Activated gamma-delta T cell treated with Interleukin-2 at 50 U/mL for 16 hours (primary cell): ENCODE measurements around the gene KCNQ2.

Experiments used
- DNase-seq: peaks from one replicate; pipeline ENCODE4 v3.0.0-alpha.2; 2020

The KCNQ2 gene

DNA sequence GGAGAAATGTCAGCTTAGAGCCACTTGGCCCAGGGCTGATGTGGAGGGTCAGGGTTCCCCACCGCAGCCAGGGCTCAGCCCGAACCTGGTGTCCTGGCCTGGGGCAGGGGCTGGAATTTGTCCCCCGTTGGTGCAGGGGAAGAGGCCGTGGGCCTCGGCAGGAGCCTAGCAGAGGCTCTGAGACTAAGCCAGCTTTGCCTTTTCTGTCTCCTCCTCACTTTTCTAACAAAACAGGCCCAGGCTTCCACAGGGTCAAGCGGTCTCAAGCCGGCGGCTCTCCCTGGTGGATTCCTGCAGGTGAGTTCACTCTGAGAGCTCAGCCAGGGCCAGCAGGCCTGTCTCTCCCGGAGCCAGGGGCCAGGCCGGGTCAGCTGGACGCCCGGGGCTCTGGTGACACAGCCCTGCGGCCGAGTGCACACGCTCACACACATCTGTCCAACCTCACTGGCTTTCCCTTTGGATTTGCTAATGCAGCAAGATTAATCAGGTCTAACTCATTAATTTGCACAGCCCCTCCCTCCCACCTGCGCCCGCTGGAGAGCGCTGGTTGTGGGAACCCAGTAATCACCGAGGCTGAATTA is 108.4 kb downstream of the KCNQ2 start:
- DNase-seq, result no peak

DNA sequence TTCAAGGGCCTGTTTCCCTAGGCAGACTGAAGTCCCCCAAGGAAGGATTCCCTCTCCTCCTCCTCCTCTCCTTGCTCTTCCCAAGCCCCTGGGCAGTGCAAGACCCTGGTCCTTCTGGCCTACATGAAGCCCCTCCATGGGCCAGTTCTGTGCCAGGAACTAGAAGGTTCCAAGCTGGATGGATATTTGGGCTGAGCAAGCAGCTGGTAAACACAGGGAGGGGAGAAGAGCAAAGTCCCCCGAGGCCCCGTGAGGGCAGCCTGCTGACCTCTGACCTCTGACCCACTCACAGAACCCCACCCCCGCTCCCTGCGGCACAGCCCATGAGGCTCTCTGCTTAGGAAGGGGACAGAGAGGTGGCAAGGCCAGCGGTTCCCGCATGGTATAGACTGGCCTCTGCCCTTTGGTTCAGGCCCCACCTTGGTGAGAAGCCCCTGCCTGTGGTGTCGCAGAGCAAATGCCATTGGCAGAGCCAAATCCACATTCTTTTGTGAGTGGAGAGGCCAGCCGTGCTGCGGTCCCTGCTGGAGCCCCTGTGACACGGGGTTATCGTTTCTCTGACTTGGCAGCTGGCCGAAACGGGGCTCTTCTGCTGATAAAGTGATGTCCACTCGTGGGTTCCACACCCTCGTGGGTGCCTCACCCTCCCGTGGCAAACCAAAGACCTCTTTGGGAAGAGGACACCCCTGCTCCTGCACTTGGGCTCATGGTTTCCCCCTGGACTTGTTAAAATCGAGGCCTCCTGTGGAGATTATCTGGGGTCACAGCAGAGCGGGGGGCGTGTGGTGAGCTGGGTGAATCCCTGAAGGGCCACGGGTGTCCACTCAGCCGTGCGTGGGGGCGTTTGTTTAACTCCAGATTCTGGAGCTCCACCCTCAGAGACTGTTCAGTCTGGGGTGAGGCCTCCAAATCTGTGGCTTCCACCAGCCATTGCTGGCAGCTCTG is 109.2 kb downstream of the KCNQ2 start:
- no peak for DNase-seq

DNA sequence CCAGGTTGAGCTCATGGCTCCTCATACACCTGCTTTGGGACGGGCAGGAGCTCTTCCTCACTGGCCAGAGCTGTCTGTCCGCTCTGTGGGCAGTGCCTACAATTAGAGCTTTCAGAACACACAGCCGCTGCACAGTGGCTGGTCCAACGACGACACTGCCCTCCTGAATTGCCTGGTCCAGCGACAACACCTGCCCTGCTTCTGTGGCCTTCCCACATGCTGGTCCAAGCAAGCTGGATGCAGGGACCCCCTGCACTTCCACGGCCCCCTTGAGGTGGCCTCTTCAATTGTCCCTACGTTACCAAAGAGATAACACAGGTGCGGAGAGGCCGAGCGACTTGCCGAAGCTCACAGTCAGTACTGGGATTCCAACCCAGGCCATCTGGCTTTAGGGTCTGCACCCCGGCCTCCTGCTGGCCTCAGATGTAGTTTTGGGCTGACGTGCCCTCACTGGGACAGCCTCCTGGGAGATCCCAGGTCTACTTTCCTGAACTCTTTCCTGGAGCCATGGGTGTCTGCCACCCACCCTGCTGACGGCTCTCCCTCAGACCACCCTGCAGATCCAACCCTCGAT is 109.9 kb downstream of the KCNQ2 start:
- DNase-seq, result no peak

DNA sequence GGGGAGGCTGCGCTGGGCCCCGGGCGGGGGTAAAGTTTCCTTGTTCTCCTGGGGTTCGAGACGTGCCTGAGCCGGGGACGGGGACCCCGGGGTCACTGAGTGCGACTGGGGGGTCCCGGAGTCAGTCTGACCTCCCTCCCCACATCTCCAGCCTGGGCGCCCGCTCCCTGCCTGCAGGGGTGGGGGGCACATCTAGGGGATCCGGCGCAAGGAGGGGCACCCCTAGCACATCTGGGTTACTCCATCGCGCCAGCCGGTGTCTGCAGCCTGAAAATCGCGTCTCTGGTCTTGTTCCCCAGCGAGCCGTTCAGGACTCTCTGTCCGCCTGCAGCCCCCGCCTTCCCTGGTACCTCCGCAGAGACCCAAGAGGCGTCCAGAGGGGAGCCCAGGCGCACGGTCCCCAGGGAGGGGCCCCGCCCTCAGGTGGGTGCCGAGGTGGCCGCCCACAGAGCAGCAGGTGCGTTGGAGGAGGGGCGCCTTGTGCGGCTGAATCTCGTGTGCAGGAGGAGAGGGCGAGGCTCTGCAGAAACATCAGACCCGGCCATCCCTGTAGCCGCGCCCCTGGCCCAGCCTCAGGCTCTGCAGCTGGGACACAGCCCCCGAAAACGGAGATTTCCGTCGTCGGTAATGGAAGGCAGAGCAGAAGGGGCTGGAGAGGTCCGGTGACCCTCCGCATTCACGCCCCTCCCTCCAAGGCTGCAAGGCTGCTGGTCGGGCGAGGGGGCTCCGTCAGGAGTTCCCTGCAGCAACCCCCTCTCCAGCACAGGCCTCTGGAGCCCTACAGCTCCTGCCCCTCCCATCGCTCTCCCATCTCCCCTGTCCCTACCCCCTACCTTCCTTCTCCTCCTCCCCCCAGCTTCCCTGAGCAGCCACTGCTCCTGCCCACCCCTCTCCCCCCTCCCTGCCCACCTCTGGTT is 110.7 kb downstream of the KCNQ2 start:
- DNase-seq, result no peak

DNA sequence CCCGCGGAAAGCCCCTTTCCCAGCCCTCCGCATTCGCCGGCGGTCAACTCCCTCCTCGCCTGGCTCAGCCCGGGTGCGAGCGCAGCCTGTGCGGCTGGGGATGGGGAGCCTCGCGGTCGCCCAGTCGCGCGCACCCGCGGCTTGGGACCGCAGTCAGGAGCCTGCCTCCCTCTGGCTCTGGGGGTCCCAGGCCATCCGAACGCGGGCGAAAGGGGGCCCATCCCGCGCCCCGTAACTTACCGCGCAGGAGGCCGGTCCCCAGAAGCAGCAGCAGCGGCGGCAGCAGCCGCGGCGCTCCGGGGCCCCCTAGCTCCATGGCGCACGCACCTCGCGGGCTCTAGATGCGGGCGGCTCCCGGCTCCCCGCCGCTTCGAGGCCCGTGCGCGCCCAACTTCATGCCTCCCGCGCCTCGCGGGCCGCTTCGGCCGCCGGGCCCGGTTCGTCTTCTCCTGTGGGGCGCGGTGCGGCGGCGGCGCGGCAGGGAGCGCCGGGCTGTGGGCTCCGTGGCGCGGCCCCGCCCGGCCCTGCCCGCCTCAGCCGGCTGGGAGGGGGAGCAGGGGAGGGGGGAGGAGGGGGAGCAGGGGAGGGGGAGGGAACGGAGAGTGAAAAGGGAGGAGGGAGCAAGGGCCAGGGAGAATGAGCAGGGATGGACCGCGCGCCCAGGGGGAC is 111.5 kb downstream of the KCNQ2 start, which contains the start of gene CHRNA4:
Gene CHRNA4, minus strand, starts transcription at position 500 of the 669 bp plus-strand sequence. Its CDS starts 184 bp downstream, at position 316.
- no peak for DNase-seq

DNA sequence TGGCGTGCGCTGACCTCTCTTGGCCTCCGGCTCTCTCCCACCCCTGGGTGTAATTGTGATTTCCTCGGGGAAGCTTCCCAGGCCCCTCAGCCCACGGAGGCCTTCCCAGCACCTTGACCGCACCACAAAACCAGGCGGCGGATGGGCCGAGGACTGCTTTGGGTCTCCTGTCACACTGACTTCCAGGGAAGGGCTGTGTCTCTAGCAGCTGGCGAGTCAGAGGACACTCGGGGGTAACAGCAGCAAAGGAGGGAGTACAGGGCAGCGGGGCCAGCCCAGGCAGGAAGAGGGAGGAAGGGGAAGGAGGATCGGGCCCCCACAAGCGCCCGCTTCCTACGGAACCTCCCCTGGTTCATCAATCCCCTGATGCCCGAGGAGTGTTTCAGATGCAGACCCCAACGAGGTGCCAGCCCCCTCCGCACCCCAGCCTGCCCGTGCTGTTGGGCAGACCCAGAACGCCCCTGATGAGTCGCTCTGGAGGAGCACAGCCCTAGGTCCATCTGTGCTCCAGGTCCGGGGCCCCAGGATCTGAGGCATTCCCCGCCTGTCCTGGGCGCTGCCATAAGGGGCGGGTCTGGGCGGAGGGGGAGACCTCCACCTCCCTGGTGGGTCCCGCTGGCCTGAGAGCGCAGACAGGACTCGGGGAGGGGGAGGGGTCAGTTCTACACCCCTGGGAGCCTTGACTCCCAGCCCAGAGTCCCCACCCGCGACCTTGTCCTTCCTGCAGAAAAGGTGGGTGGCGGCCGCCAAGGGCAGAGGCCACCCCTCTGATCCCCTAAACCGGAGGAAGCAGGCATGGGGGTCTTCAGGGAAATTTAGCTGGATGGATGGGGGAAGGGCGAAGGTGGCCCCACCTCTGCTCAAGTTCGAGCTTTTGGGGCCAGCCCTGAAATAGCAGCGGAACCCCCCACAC is 112.3 kb downstream of the KCNQ2 start:
- DNase-seq, result no peak

DNA sequence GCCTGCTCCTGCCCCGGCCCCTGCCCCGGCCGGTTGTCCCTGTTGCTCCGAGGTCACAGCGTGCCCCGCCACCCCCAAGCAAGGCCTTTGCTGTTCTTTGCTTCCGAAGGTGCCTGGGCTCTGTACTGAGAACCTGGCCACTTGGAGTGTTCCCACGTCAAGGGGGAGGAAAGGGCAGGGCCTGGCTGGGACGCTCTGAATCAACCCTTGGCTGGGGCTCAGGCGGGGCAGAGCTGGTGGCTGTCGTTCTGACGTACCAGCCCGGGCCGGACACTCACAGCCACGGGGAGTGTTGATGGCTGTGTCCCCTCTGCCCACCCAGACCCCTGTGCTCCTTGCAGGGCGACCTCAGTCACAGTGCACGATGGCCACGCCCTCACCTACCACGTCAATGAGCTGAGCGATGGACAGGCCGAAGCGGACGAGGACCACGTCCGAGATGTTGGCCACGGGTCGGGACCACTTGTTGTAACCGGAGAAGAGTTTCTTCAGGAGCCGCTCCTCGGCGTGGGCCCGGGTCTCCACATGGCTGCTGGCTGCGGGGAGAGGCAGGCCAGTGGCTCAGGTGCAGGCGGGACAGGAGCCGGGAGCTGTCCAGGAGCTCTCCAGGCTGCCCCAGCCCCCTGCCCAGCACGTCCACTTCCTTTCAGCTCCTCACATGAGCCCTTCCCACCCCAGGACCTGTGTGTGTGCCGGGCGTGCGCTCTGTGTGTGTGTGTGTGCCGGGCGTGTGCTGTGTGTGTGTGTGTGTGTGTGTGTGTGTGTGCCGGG is 113.1 kb downstream of the KCNQ2 start:
- no peak for DNase-seq

DNA sequence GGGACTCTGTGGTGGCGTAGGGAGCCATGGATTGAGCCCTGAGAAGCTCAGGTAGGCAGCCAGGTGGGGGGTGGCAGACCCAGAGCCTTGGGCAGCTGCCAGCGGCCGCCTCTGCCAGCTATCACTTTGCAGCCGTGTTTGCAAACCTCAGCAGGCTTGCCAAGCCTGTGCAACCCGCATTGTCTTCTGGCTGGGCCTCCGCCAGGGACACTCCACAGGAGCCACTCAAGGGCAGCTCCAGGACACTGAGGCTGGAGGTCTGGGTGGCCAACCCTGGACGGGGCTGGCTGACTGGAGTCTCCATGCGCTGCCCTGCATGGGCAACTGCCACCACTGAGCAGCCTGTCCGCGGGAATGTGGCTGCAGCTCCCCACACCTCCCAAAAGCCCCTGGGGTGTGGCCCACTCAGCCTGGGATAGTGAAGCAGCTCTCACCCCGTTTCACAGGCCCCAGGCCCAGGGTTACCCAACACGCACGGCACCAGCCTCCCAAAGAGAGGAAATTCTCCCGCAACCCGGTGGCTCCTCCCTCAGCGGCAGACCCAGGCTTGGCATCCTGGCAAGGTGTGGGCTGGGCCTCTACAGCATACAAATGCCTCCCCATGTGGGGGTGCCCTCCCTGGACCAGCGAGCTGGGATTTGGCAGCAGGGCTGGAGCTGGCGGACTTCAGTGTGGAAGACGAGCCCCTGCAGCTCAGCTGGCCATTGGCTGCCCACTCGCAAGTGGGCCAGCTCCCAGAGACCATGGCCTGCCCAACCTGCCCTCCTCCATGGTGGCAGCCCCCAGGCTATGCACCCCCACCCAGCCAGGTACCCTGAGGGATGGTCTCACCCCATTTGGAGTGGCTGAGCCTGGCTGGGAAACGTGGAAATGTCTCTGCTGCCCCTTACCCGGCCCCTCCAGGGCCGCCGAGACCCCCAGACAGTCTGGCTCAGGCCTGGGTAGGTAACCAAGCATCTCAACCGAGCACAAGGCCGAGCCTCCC is 114.2 kb downstream of the KCNQ2 start:
- DNase-seq, result no peak

DNA sequence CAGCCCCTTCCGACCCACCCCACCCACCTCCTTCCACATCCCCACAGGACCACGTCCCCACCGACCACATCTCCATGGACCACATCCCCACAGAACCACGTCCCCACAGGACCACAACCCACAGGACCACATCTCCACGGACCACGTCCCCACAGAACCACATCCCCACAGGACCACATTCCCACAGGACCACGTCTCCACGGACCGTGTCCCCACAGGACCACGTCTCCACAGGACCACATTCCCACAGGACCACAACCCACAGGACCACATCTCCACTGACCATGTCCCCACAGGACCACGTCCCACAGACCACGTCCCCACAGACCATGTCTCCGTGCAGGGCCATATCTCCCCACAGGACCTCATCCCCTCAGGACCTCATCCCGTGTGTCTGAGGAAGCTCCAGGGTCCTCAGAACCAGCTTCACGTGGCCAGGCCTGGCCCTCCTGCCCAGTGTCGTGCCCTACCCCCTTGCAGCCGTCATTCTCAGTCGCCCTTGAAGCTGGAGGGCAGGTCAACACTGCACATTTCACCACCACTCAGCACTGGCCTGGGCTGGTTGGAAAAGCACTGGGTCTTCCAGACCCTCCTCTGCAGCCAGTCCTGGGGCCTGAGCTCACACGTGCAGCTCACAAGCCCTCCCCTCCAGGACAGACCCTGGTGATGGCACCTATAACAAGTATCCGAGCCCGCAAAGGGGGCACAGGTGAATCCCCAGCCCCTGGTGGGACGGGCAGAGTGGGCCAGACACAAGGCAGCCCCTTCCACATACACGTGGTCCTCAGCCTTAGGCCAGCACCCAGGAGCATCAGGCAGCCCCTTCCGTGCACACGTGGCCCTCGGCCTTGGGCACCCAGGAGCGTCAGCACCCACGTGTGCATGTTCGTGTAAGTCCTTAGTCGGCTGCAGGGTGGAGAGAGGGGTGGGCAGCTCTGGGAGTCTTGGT is 115.2 kb downstream of the KCNQ2 start:
- DNase-seq, result no peak

DNA sequence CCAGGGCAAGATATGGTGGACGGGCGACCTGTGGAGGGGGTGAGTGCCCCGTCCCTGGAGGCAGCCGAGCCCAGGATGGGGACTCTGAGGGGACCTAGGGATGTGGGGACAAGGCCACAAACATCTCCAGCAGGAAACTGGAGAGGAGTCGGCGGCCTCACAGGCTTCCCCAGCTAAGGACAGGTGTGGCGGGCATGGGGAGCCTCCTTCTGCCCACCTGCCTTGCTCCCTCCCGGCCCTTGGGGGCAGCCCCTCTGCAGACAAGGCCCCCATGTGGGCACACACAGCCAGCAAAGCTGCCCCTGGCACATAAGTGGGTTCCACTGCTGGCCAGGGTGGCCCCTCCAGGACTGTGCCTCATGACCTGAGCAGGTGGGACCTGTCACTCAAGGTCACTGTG is 115.9 kb downstream of the KCNQ2 start:
- no peak for DNase-seq

DNA sequence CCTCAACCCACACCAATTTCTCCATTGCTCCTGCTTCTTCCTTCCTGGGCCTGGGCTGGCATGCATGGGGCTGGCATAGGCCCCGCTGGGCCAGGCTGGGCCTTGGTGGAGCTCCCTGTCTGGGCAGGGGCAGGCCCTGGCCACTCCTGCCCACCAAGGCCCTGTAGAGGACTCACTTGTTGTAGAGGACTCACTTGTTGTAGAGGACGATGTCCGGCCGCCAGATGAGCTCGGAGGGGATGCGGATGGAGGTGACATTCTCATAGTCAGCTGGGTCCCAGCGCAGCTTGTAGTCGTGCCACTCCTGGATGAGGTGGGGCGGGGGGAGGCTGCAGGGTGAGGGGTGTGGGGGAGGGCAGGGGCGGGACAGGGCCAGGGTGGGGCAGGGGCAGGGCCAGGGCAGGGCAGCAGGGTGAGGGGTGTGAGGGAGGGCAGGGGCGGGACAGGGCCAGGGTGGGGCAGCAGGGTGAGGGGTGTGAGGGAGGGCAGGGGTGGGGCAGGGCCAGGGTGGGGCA is 116.6 kb downstream of the KCNQ2 start:
- no peak for DNase-seq

DNA sequence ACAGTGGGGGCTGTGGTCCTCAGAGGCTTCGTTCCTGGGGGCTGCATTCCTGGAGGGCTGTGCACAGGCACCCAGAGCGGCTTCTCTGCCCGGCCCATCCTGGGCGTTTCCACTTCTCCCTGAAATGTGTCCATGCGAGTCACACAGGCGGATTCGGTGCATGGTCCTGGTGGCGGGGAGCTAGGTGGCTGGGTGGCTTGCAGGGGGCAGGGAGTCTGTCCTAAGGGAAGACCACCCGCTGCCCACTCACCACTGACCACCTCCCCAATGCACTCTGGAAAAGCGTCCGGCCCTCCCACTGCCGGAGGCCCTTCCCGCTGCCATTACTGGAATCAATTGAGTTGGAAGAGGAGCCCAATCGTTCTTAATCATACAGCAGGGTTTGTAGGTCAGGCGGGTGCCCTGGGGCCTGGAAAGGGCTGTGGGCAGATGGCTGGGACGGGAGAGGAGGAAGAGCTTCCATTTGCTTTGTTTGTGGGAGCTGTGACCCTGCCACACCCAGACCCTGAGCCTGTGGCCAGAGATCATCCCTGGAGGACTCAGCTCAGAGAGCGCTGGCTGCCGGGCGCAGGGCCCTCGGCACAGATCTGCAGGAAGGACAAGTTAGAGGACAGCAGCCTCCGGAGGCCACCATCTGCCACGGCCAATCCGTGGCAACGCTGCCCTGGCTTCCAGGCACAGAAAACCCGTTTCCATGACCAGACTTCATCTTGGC is 117.7 kb downstream of the KCNQ2 start:
- no peak for DNase-seq

DNA sequence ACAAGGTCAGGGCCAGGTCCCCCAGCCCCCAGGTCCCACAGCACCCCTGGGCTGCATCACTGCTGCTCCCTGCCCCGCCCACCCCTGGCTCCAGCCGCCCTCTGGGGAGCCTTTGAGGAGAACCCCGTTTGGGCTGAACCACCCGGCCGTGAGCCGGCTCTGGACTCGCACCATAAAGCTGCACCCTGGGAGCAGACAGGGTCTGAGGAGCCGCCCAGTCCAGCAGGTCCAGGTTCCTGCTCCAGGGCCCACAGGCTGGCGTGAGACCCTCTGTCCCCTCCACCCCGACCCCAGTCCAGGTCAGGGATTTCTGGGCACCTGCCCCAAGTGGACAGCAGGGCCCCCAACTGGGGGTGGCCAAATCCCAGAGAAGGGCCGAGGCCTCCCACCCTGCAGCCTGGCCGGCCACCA is 119.6 kb downstream of the KCNQ2 start:
- DNase-seq, result no peak

DNA sequence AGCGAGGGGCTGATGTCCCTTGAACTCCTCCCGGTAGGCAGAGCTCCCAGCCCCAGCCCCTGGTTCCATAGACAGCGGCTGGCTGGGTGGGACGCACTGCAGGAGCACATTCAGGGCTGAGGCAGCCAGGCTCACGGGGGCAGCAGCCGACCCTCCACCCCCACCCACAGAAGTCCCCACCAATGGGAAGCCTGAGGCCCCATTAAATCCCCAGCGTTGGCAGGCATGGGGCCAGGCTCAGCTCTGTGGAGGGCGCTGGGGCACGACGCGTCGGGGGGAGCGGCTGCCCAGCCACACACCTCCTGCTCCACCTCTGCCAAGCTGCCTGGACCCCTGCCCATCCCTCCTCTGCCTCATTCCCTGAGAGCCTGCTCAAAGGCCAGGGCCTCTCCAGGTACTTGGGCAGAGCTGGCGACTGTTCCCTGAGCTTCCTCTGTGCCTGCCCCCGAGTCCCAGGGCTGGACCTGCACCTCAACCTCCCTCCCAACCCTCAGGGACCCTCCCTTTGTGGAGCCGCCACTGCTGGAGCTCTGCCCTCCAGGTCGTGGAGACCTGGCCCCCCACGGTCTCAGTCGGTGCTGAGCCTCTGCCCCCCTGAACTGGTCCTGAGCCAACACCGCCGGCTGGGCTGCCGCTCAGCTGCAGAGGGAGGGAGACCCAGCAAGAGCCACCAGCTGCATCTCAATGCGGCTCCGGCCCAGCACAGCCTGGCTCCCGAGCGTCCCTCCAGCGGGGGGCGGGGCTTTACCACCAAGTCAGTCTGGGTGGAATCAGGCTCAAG is 120.5 kb downstream of the KCNQ2 start:
- DNase-seq, result no peak

DNA sequence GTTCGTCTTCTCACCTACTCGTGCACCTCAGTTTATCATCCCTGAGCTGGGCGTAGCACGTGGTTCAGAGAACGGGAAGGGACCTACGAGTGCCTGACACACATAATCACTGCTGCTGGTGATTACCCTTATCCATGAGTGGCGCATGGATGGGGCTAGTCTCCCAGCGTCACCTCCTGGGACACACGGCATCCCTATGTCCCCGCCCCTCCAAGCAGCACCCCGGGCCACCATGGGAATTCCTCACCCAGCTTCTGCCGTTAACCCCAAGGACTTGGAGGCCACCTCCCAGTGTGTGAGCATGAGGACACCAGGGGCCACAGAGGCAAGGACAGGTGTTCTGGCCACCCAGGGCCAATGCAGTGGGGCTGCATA is 121.1 kb downstream of the KCNQ2 start:
- no peak for DNase-seq
